PC-3 (cell line): ENCODE data around the gene RAET1L.

Experiments
- CTCF ChIP-seq: fragments of 300-600 bp; sonication (generic); conservative IDR thresholded peaks from 2 replicates; pipeline ENCODE4 v1.5.1; 2017; ENCODE audit warnings: antibody characterized with exemption, low read depth, mild to moderate bottlenecking, low read length
- EZH2 ChIP-seq: fragments of 300-600 bp; sonication (generic); IDR thresholded peaks from one replicate; pipeline ENCODE4 v1.6.1; 2017; ENCODE audit warnings: antibody characterized with exemption, mild to moderate bottlenecking, low read length; ENCODE audit not compliant: unreplicated experiment

DNA sequence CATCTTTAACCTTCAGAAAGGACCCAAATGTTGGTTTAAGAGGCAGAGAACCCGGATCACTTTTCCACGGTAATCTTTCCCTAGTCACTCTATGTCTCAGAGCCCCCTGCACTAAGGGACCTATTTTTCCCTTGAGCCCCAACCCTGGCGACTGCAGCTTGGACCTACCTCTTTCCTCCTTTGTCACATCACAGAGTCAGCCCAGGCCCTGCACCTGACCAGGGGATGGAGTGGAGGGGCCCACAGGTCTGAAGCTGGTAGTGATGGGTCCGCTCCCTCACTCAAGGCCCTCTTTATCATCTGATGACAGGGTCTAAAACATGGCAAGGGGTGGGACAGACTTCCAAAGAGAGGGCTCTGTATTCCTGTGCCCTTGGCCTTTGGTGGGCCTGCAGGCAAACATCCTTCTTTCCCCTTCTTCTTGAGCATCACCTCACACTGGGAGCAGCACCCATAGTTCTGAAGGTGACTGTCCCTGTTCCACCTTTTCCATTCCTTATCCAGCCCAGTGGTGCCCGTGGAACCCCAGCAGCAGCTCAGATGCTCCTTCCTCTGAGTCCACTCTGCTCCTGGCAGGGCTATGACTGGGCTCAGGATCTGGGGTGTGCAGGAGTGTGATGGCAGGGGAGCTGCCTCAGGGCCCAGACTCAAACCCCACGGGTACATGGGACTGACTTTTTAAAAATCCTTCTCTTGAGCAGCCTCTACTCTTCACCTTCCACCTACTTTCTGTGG is 6.3 kb downstream of the RAET1L start:
- TF ChIP-seq CTCF (no peak), EZH2 (no peak)
